H1 (cell line): ENCODE data around the gene SRSF12. TPM values are rescaled to one million over a fixed set of nuclear protein-coding genes. Genes with fewer than 3 reads are reported as not detected.

Experiments
- CTCF ChIA-PET: fragments of 300-600 bp; sonication (Branson Sonifier 250); formaldehyde crosslinking; loops from one replicate; lab custom pipeline; 2021; ENCODE audit not compliant: partially characterized antibody; lab: Charles Lee
- POLR2A ChIA-PET: fragments of 300-600 bp; sonication (Branson Sonifier 250); formaldehyde crosslinking; loops from one replicate; lab custom pipeline; 2021; ENCODE audit warnings: inconsistent platforms; ENCODE audit not compliant: partially characterized antibody; lab: Charles Lee
- DNase-seq, 2 experiments: peaks; one replicate each; pipeline versions ENCODE4 v3.0.0 to v3.0.0-alpha.2; 2010 to 2022; ENCODE audit warnings: low spot score in 2 of 2, low read depth in 1 of 2, mixed read lengths in 1 of 2
- FAIRE-seq: peaks from 2 replicates; lab custom pipeline; 2011; peaks lifted over from hg19 to GRCh38; lab: Jason Lieb, UNC
- H2AFZ ChIP-seq: 2 replicates; pipeline ENCODE4 v1.8.1; 2012; ENCODE audit warnings: low read length, inconsistent platforms
- H2AK5ac ChIP-seq: 2 replicates; pipeline ENCODE4 v1.6.1; 2013; ENCODE audit warnings: low read depth, low read length
- H2BK120ac ChIP-seq: replicated peaks from 2 replicates; pipeline ENCODE3; 2013; ENCODE audit warnings: low read depth, low read length, inconsistent platforms
- H2BK12ac ChIP-seq: 2 replicates; pipeline ENCODE4 v1.6.1; 2013; ENCODE audit warnings: low read depth, low read length
- H2BK15ac ChIP-seq: 2 replicates; pipeline ENCODE4 v1.6.1; 2013; ENCODE audit warnings: low read length
- H2BK20ac ChIP-seq: 2 replicates; pipeline ENCODE4 v1.6.1; 2013; ENCODE audit warnings: low read length
- H2BK5ac ChIP-seq: 2 replicates; pipeline ENCODE4 v1.6.1; 2013; ENCODE audit warnings: low read depth, low read length
- H3K14ac ChIP-seq: 2 replicates; pipeline ENCODE4 v1.6.1; 2013; ENCODE audit warnings: inconsistent platforms; ENCODE audit not compliant: insufficient read length
- H3K18ac ChIP-seq: 2 replicates; pipeline ENCODE4 v1.6.1; 2013; ENCODE audit warnings: low read length; ENCODE audit errors: extremely low read depth
- H3K23ac ChIP-seq: 2 replicates; pipeline ENCODE4 v1.6.1; 2013; ENCODE audit warnings: inconsistent platforms; ENCODE audit not compliant: insufficient read length
- H3K23me2 ChIP-seq: 2 replicates; pipeline ENCODE4 v1.6.1; 2013; ENCODE audit warnings: low read depth, low read length
- H3K27ac ChIP-seq: 2 replicates; pipeline ENCODE4 v1.6.1; 2011; ENCODE audit warnings: low read depth, low read length, inconsistent platforms
- H3K27me3 ChIP-seq, 4 experiments: replicated peaks in 1 of 4; 1 replicate in 1 of 4; 2 replicates in 3 of 4; pipeline versions ENCODE4 v1.6.1 to v1.8.1; 2011 to 2013; ENCODE audit warnings: low read length in 3 of 4, mild to moderate bottlenecking in 3 of 4, inconsistent platforms in 2 of 4, mixed read lengths in 2 of 4, moderate library complexity in 1 of 4; ENCODE audit not compliant: control insufficient read depth in 3 of 4, insufficient read depth in 3 of 4; ENCODE audit errors: extremely low read depth in 1 of 4
- H3K36me3 ChIP-seq, 4 experiments: 2 replicates each; pipeline versions ENCODE4 v1.6.1 to v1.8.1; 2011 to 2013; ENCODE audit warnings: mild to moderate bottlenecking in 4 of 4, low read length in 3 of 4, moderate library complexity in 2 of 4, control low read depth in 1 of 4, inconsistent platforms in 1 of 4; ENCODE audit not compliant: insufficient read depth in 4 of 4, control insufficient read depth in 2 of 4
- H3K4ac ChIP-seq: replicated peaks from 2 replicates; pipeline ENCODE3; 2013; ENCODE audit warnings: low read length, low read depth, mixed read lengths, inconsistent platforms; ENCODE audit not compliant: insufficient read length
- H3K4me1 ChIP-seq, 4 experiments: replicated peaks in 1 of 4; 1 replicate in 1 of 4; 2 replicates in 3 of 4; pipeline versions ENCODE4 v1.6.1 to v1.8.1; 2011 to 2013; ENCODE audit warnings: low read length in 3 of 4, inconsistent platforms in 2 of 4, mixed read lengths in 1 of 4; ENCODE audit not compliant: insufficient read depth in 4 of 4, control insufficient read depth in 3 of 4
- H3K4me2 ChIP-seq, 2 experiments: 2 replicates each; pipeline versions ENCODE4 v1.6.1 to v1.8.1; 2011 to 2013; ENCODE audit warnings: low read depth in 2 of 2, low read length in 2 of 2, control low read depth in 1 of 2, inconsistent platforms in 1 of 2, mild to moderate bottlenecking in 1 of 2; ENCODE audit not compliant: insufficient read depth in 1 of 2
- H3K4me3 ChIP-seq, 4 experiments: fragments of 200-600, 300-600 bp in 1 of 4; sonication (generic), shearing (Covaris generic), sonication (Bioruptor Twin) in 1 of 4; 2 replicates each; pipeline versions ENCODE4 v1.5.1 to v1.8.1; 2011 to 2016; ENCODE audit warnings: low read length in 4 of 4, low read depth in 3 of 4, control low read depth in 2 of 4, inconsistent platforms in 2 of 4, mild to moderate bottlenecking in 2 of 4, mixed read lengths in 1 of 4, moderate library complexity in 1 of 4; ENCODE audit not compliant: insufficient read depth in 2 of 4; ENCODE audit errors: extremely low read depth in 1 of 4
- H3K56ac ChIP-seq: replicated peaks from 2 replicates; pipeline ENCODE3; 2013; ENCODE audit warnings: low read depth, mild to moderate bottlenecking, mixed read lengths, low read length, inconsistent platforms; ENCODE audit not compliant: insufficient read length
- H3K79me1 ChIP-seq: 2 replicates; pipeline ENCODE4 v1.6.1; 2013; ENCODE audit warnings: low read depth, low read length, control low read depth
- H3K79me2 ChIP-seq, 2 experiments: 2 replicates each; pipeline versions ENCODE4 v1.6.1 to v1.8.1; 2012 to 2013; ENCODE audit warnings: low read length in 2 of 2, mild to moderate bottlenecking in 2 of 2, inconsistent platforms in 1 of 2; ENCODE audit not compliant: insufficient read depth in 2 of 2, control insufficient read depth in 1 of 2
- H3K9ac ChIP-seq, 4 experiments: replicated peaks in 1 of 4; 1 replicate in 1 of 4; 2 replicates in 3 of 4; pipeline versions ENCODE4 v1.6.1 to v1.8.1; 2011 to 2013; ENCODE audit warnings: low read depth in 3 of 4, low read length in 3 of 4, control low read depth in 2 of 4, mild to moderate bottlenecking in 2 of 4, moderate library complexity in 2 of 4, inconsistent platforms in 1 of 4; ENCODE audit errors: extremely low read depth in 1 of 4
- H3K9me3 ChIP-seq, 2 experiments: 2 replicates each; pipeline versions ENCODE4 v1.6.1 to v1.8.1; 2012 to 2013; ENCODE audit warnings: mild to moderate bottlenecking in 2 of 2, moderate library complexity in 2 of 2, control low read depth in 1 of 2, inconsistent platforms in 1 of 2, low read depth in 1 of 2, low read length in 1 of 2, mixed read lengths in 1 of 2; ENCODE audit not compliant: insufficient read depth in 2 of 2
- H4K20me1 ChIP-seq, 2 experiments: replicated peaks in 1 of 2; 2 replicates each; pipeline versions ENCODE3 to v1.8.1; 2011 to 2013; ENCODE audit warnings: inconsistent platforms in 2 of 2, low read length in 2 of 2, mild to moderate bottlenecking in 1 of 2; ENCODE audit not compliant: insufficient read depth in 2 of 2, control insufficient read depth in 1 of 2
- H4K5ac ChIP-seq: 2 replicates; pipeline ENCODE4 v1.6.1; 2013; ENCODE audit warnings: low read length, low read depth, mixed read lengths, inconsistent platforms; ENCODE audit not compliant: insufficient read length
- H4K8ac ChIP-seq: 2 replicates; pipeline ENCODE4 v1.8.0; 2013; ENCODE audit warnings: mild to moderate bottlenecking, moderate library complexity, low read length, inconsistent platforms; ENCODE audit not compliant: insufficient read depth; ENCODE audit errors: extremely low read depth
- H4K91ac ChIP-seq: replicated peaks from 2 replicates; pipeline ENCODE3; 2013; ENCODE audit warnings: low read length, mixed read lengths, inconsistent platforms; ENCODE audit not compliant: insufficient read length
- CHD1 ChIP-seq: IDR thresholded peaks from 2 replicates; pipeline ENCODE4 v1.6.1; 2012; ENCODE audit warnings: low read depth, low read length, improper control_type of control experiment
- POLR2A ChIP-seq, 2 experiments: IDR thresholded peaks; 1 replicate in 1 of 2; 2 replicates in 1 of 2; pipeline ENCODE4 v1.6.1; 2011; ENCODE audit warnings: low read depth in 2 of 2, low read length in 2 of 2, mild to moderate bottlenecking in 2 of 2; ENCODE audit errors: control extremely low read depth in 1 of 2
- TBP ChIP-seq: IDR thresholded peaks from 2 replicates; pipeline ENCODE4 v1.6.1; 2011; ENCODE audit warnings: low read depth, low read length, improper control_type of control experiment
- WGBS, 2 experiments: shearing (Covaris generic) in 1 of 2; methylation state at CpG; one replicate each; pipeline versions ENCODE4 v1.1.6 to v1.1.7; 2013 to 2015; ENCODE audit warnings: low lambda C conversion rate in 2 of 2, mixed read lengths in 2 of 2, inconsistent platforms in 1 of 2, low coverage in 1 of 2, missing lambda C conversion rate in 1 of 2; ENCODE audit not compliant: insufficient replicate concordance in 2 of 2, insufficient coverage in 1 of 2, insufficient read length in 1 of 2; ENCODE audit errors: extremely low coverage in 1 of 2, missing lambda C conversion rate in 1 of 2; 5-methylcytosine and 5-hydroxymethylcytosine counted together
- polyA plus RNA-seq, 7 experiments: library from polyadenylated mRNA; depleted of rRNA in 3 of 7; stranded (reverse) in 5 of 7; unstranded in 2 of 7; fragments of >200 nt in 5 of 7; fragments of 200-250 nt in 2 of 7; gene quantifications; 1 replicate in 5 of 7; 2 replicates in 1 of 7; 4 replicates in 1 of 7; pipeline versions ENCODE4 v1.2.1 to v1.2.3, GENCODE V29; 2011 to 2013; ENCODE audit warnings: missing spikeins in 2 of 7, mixed read lengths in 2 of 7
- total RNA-seq: library from RNA; stranded (reverse); fragmentation: NEBNext Ultra II Directional; extraction: Animal tissue kit (Norgen Biotek cat#: 25700); gene quantifications from 2 replicates; pipeline ENCODE4 v1.2.1, GENCODE V29; 2021

Gene SRSF12
- total and polyA plus RNA-seq, 2 of the 8 experiments (the other 6 are each of a cell fraction or from before 2014, with no cell fraction given), result 2.6 to 4.2 TPM

- H3K18ac ChIP-seq, result no peak overlapping the region
- no peaks in the 10 kb centered on the region for H3K36me3 ChIP-seq
- TF ChIP-seq POLR2A (IDR thresholded peaks at IDR 0.05; ENCODE audit: control extremely low read depth in 1 of 2, low read depth in 2 of 2, low read length in 2 of 2) (no peak), CHD1 (no peak), TBP (no peak)
- H2AFZ ChIP-seq, result 0 out of 2 replicates have a peak overlapping the region, but pooled peaks have one; percentile 47
- no peaks in the 10 kb centered on the region for H3K9me3 ChIP-seq
- no peak overlapping the region for H2BK20ac ChIP-seq
- no peaks in the 10 kb centered on the region for H3K4me1 ChIP-seq
- H3K4me3 ChIP-seq, result peak overlapping the region; percentile 80 to 87 (median 81); a peak in 7 of 8 replicates
- no peak overlapping the region for H2BK120ac ChIP-seq
- peaks cover 4% of the 10 kb centered on the region; the same call in 1 of the 2 replicates for H3K23me2 ChIP-seq
- H3K27me3 ChIP-seq, result peaks cover 7 to 28% (median 15%) of the 10 kb centered on the region in 4 experiments
- H2BK5ac ChIP-seq, result no peak overlapping the region
- no peak overlapping the region for H3K56ac ChIP-seq
- no peak overlapping the region for H2BK12ac ChIP-seq
- no peak overlapping the region for H4K91ac ChIP-seq
- peak overlapping the region in 2 of 4 experiments; percentile 70 to 76; a peak in 1 of 7 replicates for H3K9ac ChIP-seq
- H3K14ac ChIP-seq, result no peak overlapping the region
- no peak overlapping the region for H4K5ac ChIP-seq
- H4K20me1 ChIP-seq, result no peaks in the 10 kb centered on the region
- no peak overlapping the region for H3K23ac ChIP-seq
- CTCF ChIA-PET, result interaction anchor here (0.5 to 5.1 kb wide), 9 partner anchors 8 to 518 kb away, joined by 3 to 43 read pairs (median 4); no protein-coding TSS in a partner anchor
- H2AK5ac ChIP-seq, result no peak overlapping the region
- no peak overlapping the region for H2BK15ac ChIP-seq
- no peaks in the 10 kb centered on the region; the same call in 1 of the 2 replicates for H3K79me1 ChIP-seq
- no peaks in the 10 kb centered on the region; a peak in 1 of 4 replicates for H3K79me2 ChIP-seq
- no peak for DNase-seq
- H3K27ac ChIP-seq, result no peak overlapping the region
- H3K4ac ChIP-seq, result no peak overlapping the region
- 79% methylated on average over 6 of the region's 6 CpGs; no CpG with 5 or more reads in 1 of the 2 experiments for WGBS, 2 experiments
- H4K8ac ChIP-seq, result no peak overlapping the region
- FAIRE-seq, result no peak
- peak overlapping the region; percentile 69 to 79 for H3K4me2 ChIP-seq
- POLR2A ChIA-PET, result interaction anchor here (1.2 to 1.9 kb wide), 5 partner anchors 17 to 36 kb away, joined by 3 to 7 read pairs (median 4); partner anchors contain the start of genes PM20D2 and PNRC1
Observed at GRCh38 chr6:89116702-89117101, 1.2 kb downstream of the SRSF12 start.
